Measurements from ENCODE around the gene ZMPSTE24. TPM values are rescaled to one million over a fixed set of nuclear protein-coding genes. Genes with fewer than 3 reads are reported as not detected.

ZMPSTE24 gene
- total RNA-seq, 1 donor from 2014 or later = 49.6 TPM

DNA sequence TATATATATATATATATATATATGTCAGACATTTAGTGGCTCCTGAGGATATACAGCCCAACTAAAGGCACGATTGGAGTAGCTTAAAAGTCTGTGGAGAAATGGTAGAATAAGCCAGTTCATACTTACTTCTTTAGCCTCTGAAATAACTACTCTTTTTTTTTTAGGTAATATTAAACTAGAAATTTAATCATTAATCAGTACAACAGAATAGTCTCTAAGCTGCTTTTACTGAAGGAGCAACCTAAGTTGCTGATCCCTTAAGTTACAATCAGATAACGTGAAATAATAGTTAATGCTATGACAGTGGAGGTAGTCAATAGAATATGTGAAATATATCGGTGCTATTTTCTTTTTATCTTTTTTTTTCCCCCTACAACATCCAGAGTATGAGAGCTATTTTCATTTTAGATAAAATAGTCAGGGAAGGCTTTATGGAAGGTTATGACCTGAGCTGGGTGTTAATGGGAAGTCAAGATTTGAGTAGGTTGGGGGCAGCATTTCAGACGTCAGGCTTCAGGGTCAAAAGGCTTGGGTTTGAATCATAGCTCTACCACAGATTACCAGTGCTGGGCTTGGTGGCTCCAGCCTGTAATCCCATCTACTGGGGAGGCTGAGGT lies 15.6 kb downstream of the ZMPSTE24 start:
- Mint-ChIP-seq H3K9me3 (ENCODE audit: low read depth) (no peaks in the 10 kb centered on the region), H3K27me3 (ENCODE audit: low read depth) (no peaks in the 10 kb centered on the region), H3K27ac (ENCODE audit: unreplicated experiment) (peak overlapping the region; percentile 68), H3K4me3 (ENCODE audit: unreplicated experiment) (no peak overlapping the region), H3K36me3 (ENCODE audit: low read depth) (peaks cover 31% of the 10 kb centered on the region), H3K4me1 (ENCODE audit: low read depth) (peaks cover 4% of the 10 kb centered on the region)
- TF ChIP-seq, protein P1, sequence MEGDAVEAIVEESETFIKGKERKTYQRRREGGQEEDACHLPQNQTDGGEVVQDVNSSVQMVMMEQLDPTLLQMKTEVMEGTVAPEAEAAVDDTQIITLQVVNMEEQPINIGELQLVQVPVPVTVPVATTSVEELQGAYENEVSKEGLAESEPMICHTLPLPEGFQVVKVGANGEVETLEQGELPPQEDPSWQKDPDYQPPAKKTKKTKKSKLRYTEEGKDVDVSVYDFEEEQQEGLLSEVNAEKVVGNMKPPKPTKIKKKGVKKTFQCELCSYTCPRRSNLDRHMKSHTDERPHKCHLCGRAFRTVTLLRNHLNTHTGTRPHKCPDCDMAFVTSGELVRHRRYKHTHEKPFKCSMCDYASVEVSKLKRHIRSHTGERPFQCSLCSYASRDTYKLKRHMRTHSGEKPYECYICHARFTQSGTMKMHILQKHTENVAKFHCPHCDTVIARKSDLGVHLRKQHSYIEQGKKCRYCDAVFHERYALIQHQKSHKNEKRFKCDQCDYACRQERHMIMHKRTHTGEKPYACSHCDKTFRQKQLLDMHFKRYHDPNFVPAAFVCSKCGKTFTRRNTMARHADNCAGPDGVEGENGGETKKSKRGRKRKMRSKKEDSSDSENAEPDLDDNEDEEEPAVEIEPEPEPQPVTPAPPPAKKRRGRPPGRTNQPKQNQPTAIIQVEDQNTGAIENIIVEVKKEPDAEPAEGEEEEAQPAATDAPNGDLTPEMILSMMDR (IDR thresholded peaks at IDR 0.05) = no peak
- DNase-seq (ENCODE audit: low spot score) = no peak

DNA sequence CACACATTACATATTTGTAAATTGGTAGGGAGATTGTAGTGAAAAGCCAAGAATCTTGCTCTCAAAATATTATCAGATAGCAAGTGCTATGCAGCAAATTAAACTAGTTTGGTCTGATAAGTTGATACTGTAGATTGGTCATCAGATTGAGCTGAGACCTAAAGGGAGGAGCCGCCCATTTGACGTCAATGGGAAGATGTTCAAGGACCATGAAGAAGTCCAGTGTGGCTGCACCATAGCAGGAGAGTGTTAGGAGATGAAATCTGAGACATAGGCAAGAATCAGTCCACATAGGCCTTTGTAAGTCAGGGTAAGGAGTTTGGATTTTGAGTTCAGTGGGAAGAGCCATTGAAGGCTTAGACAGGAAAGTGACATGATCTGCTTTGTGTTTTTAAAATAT lies 16.3 kb downstream of the ZMPSTE24 start:
- no peak for DNase-seq (ENCODE audit: low spot score)
- Mint-ChIP-seq H3K27ac (ENCODE audit: unreplicated experiment) (no peak overlapping the region), H3K9me3 (ENCODE audit: low read depth) (no peaks in the 10 kb centered on the region), H3K4me3 (ENCODE audit: unreplicated experiment) (no peak overlapping the region), H3K27me3 (ENCODE audit: low read depth) (no peaks in the 10 kb centered on the region), H3K36me3 (ENCODE audit: low read depth) (peaks cover 31% of the 10 kb centered on the region), H3K4me1 (ENCODE audit: low read depth) (peaks cover 4% of the 10 kb centered on the region)
- TF ChIP-seq, protein P1 (IDR thresholded peaks at IDR 0.05) = no peak

DNA sequence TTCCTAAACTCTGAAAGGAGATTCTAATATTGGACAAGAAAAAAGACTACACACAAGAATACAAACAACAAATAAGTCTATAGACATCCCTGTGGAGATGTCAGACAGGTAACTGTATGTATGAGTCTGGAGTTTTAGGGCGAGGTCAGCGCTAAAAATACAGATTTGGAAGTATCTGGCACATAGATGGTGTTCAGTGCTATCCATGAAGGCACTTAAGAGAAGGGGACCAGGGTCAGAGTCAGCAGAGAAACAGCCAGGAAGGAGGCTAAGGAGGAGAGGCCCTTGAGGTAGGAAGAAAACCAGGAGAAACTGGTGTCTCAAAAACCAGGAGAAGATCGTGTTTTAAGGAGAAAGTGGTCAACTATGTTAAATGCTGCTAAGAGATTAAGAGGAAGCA lies 18.1 kb downstream of the ZMPSTE24 start:
- H3K4me1 Mint-ChIP-seq (ENCODE audit: low read depth) = no peaks in the 10 kb centered on the region
- TF ChIP-seq, protein P1 (IDR thresholded peaks at IDR 0.05) = no peak
- peak overlapping the region; percentile 43 for H3K27ac Mint-ChIP-seq (ENCODE audit: unreplicated experiment)
- no peaks in the 10 kb centered on the region for H3K27me3 Mint-ChIP-seq (ENCODE audit: low read depth)
- H3K36me3 Mint-ChIP-seq (ENCODE audit: low read depth) = peaks cover 24% of the 10 kb centered on the region
- DNase-seq (ENCODE audit: low spot score) = no peak
- H3K9me3 Mint-ChIP-seq (ENCODE audit: low read depth) = no peaks in the 10 kb centered on the region
- H3K4me3 Mint-ChIP-seq (ENCODE audit: unreplicated experiment) = no peak overlapping the region

DNA sequence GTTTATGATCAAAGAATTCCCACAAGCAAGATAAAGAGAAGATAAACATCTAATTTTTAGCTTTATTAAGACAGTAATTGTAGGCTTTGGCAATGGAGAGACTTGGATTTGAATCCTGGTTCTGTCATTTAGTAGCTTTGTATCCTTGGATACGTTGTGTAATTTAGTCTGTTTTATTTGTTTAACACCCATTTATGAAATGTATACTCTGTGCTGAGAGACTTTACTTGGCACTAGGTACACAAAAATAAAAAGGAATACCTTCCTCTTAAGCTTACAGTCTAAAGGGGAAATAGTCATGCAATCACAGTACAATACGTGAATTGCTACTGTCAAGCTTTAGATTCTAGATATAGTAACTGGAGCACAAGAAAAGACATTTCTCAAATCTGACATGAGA lies 23.8 kb downstream of the ZMPSTE24 start:
- TF ChIP-seq, protein P1 (IDR thresholded peaks at IDR 0.05) = no peak
- no peaks in the 10 kb centered on the region for H3K4me1 Mint-ChIP-seq (ENCODE audit: low read depth)
- no peaks in the 10 kb centered on the region for H3K27me3 Mint-ChIP-seq (ENCODE audit: low read depth)
- no peaks in the 10 kb centered on the region for H3K9me3 Mint-ChIP-seq (ENCODE audit: low read depth)
- DNase-seq (ENCODE audit: low spot score) = no peak
- peaks cover 15% of the 10 kb centered on the region for H3K36me3 Mint-ChIP-seq (ENCODE audit: low read depth)
- no peak overlapping the region for H3K27ac Mint-ChIP-seq (ENCODE audit: unreplicated experiment)
- no peak overlapping the region for H3K4me3 Mint-ChIP-seq (ENCODE audit: unreplicated experiment)

DNA sequence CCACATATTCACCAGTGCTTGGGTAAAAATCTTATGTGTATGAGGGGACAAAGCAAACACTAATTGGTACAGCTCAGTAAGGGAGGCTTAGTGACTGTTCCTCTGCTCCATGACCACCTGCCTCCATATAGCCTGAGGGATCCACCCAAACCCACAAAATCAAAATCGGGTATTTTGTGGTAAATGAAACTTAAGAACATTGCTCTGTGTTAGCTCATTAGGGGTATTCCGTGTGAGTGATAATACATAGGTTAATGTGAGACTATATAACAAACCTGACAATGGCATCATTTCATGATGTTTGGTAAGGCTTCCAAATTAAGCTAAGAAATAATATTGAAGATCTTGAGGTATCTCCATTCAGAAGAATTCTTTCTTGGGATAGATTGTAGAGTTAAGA lies 33.3 kb downstream of the ZMPSTE24 start:
- Mint-ChIP-seq H3K9me3 (ENCODE audit: low read depth) (no peaks in the 10 kb centered on the region), H3K27ac (ENCODE audit: unreplicated experiment) (no peak overlapping the region), H3K4me1 (ENCODE audit: low read depth) (no peaks in the 10 kb centered on the region), H3K4me3 (ENCODE audit: unreplicated experiment) (no peak overlapping the region), H3K27me3 (ENCODE audit: low read depth) (no peaks in the 10 kb centered on the region), H3K36me3 (ENCODE audit: low read depth) (peaks cover 42% of the 10 kb centered on the region)
- no peak for DNase-seq (ENCODE audit: low spot score)
- TF ChIP-seq, protein P1 (IDR thresholded peaks at IDR 0.05) = no peak
